ENCODE results near the gene PAQR5.
"Not testable (repeated sequence)": the region's sequence is repeated elsewhere in the genome, so short reads cannot be mapped to it uniquely, and the experiment has no call there.

Gene PAQR5

DNA sequence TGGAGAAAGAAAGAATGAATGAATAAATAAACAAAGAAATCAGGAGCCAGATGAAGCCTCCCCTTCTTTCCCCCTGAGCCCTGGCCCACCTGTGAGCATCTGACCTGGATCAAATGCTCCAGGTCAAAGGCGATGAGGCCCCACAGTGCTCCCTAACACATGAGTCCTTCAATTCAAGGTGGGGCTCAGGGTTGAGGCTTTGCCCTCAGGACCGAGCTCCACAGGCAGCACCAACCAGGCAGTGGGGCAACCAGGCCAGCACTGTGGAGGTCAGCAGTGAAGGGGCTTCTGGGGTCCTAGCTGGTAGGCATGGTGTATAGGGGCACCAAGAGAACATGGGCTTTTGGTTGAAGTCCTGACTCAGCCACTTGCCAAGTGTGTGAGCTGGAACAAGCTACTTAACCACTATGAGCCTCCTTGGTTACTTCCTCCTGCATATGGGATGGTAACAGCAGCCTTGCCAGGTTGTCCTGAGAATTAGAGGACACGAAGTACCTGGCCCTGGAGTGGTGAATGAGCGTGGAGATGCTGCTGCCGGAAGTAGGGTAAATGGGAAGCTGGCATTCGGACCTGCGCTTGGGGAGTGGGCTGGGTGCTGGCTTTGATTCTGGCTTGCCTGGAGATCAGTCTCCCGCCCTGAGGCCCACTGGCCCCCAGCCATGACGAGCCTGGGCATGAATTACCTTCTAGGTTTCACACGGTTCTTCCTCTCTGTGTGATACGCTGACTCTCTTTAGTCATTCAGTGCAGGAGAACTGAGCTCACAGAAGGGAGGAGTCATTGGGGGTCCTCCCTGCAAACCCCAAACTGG, 10.0 kb upstream of the PAQR5 start:
- no peaks in the 10 kb centered on the region for H3K9me3 Mint-ChIP-seq
- H3K4me1 Mint-ChIP-seq, result no peaks in the 10 kb centered on the region
- H3K27me3 Mint-ChIP-seq, result no peaks in the 10 kb centered on the region
- peak overlapping the region in 1 of 2 donors; percentile 23 for H3K27ac Mint-ChIP-seq
- H3K4me3 Mint-ChIP-seq, result no peak overlapping the region
- DNase-seq, result no peak
- ATAC-seq, result no peak

GRCh38 chr15:69289342-69290146, 9.2 kb upstream of the PAQR5 start:
- no peaks in the 10 kb centered on the region for H3K4me1 Mint-ChIP-seq

GRCh38 chr15:69290346-69291164, 8.2 kb upstream of the PAQR5 start:
- Mint-ChIP-seq H3K27me3 (peaks cover 7% of the 10 kb centered on the region), H3K27ac (no peak overlapping the region), H3K4me3 (no peak overlapping the region), H3K4me1 (no peaks in the 10 kb centered on the region), H3K9me3 (no peaks in the 10 kb centered on the region)
- DNase-seq, result no peak
- ATAC-seq, result no peak

More at GRCh38 chr15:69289342-69290146, 9.2 kb upstream of the PAQR5 start:
- H3K9me3 Mint-ChIP-seq, result no peaks in the 10 kb centered on the region
- peak overlapping the region in 1 of 2 donors; percentile 23 for H3K27ac Mint-ChIP-seq
- peaks cover under 1% of the 10 kb centered on the region for H3K27me3 Mint-ChIP-seq
- ATAC-seq (no peak), DNase-seq (no peak)
- no peak overlapping the region for H3K4me3 Mint-ChIP-seq

DNA sequence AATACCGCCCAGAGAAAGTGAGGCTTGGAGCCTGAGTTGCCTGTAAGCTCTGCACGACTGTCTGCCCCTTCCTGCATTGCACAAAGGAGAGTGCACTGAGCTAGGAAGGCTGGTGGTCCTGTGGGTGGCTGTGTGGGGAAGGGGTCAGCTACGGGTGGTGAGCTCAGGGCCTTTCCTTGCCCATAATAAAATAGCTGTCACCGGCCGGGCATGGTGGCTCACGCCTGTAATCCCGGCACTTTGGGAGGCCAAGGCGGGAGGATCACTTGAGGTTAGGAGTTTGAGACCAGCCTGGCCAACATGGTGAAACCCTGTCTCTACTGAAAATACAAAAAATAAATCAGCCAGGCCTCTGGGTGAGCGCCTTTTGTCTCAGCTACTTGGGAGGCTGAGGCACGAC, 7.1 kb upstream of the PAQR5 start:
- H3K4me1 Mint-ChIP-seq, ATAC-seq: not testable (repeated sequence)

GRCh38 chr15:69292826-69293420, 5.8 kb upstream of the PAQR5 start:
- no peak for DNase-seq
- no peak overlapping the region for H3K4me3 Mint-ChIP-seq
- ATAC-seq, result no peak
- H3K4me1 Mint-ChIP-seq, result no peaks in the 10 kb centered on the region
- H3K27ac Mint-ChIP-seq, result no peak overlapping the region
- no peaks in the 10 kb centered on the region for H3K9me3 Mint-ChIP-seq
- peaks cover 30% of the 10 kb centered on the region for H3K27me3 Mint-ChIP-seq

More for the DNA sequence above, 7.1 kb upstream of the PAQR5 start:
- H3K27me3 Mint-ChIP-seq, result peaks cover 18% of the 10 kb centered on the region
- H3K27ac Mint-ChIP-seq, H3K4me3 Mint-ChIP-seq, DNase-seq, H3K9me3 Mint-ChIP-seq: not testable (repeated sequence)

DNA sequence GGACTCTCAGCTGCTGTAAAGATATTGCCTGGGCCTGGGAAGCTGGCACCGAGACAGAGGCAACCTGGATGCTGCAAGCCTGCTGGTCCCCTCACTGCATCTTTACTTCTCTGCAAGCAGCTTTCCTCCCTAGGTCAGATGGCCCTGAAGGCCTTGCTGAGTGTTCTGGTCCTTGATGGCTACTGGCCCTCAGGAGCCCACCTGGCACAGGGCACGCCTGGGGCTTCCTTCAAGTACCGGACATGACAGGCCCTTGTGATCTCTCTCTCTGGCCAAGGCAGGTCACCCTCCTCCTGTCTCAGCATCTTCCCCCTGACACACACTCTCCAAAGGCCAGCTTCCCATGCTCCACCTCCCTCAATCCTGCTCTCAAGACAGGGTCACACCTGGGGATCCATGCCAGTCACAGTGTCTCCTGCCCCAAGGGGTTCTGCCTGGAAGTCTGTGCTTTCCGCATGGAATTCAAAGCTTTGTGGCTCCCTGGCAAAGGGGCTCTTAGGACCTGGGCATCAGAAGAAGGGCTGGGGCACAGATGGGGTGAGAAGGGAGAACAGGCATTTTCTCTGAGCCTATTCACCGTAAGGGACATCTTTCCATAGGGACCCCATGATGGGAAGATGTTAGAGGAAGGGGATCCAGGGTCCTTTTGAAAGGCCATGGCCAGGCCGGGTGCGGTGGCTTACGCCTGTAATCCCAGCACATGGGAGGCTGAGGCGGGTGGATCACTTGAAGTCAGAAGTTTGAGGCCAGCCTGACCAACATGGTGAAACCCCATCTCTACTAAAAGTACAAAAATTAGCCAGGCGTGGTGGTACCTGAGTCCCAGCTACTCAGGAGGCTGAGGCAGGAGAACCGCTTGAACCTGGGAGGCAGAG, 4.7 kb upstream of the PAQR5 start:
- ATAC-seq, result no peak
- H3K9me3 Mint-ChIP-seq, result no peaks in the 10 kb centered on the region
- DNase-seq, result no peak
- no peak overlapping the region for H3K27ac Mint-ChIP-seq
- H3K27me3 Mint-ChIP-seq, result peaks cover 41% of the 10 kb centered on the region
- H3K4me3 Mint-ChIP-seq, result no peak overlapping the region
- no peaks in the 10 kb centered on the region for H3K4me1 Mint-ChIP-seq

DNA sequence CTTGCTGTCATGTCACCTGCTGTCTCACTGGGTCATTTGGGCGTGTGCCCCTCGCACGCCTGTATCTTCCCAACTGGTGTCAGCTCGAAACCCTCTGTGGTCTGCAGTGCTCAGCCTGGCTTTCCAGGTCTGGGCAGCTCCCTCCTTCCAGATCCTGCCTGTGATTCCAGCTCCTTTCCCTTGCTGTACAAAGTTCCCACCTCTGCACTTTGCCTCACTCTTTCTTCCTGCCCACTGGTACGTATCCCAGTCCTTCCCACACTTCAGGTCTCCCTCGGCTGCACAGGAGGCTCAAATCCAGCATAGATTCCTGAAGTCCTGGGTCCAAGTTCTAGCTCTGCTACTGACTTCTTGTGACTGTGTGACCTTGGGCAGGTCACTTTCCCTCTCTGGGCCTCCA, 2.1 kb upstream of the PAQR5 start:
- no peak overlapping the region for H3K27ac Mint-ChIP-seq
- H3K27me3 Mint-ChIP-seq, result peaks cover 66% of the 10 kb centered on the region
- H3K4me3 Mint-ChIP-seq, result no peak overlapping the region
- peaks cover 7% of the 10 kb centered on the region for H3K4me1 Mint-ChIP-seq
- H3K9me3 Mint-ChIP-seq, result no peaks in the 10 kb centered on the region
- ATAC-seq (no peak), DNase-seq (no peak)

GRCh38 chr15:69297642-69298353, 914 bp upstream of the PAQR5 start:
- no peaks in the 10 kb centered on the region for H3K9me3 Mint-ChIP-seq
- H3K27me3 Mint-ChIP-seq, result peaks cover 78% of the 10 kb centered on the region
- H3K27ac Mint-ChIP-seq, result no peak overlapping the region
- peaks cover 7% of the 10 kb centered on the region for H3K4me1 Mint-ChIP-seq
- H3K4me3 Mint-ChIP-seq, result peak overlapping the region in 1 of 2 donors; percentile 50
- ATAC-seq, result no peak
- no peak for DNase-seq

DNA sequence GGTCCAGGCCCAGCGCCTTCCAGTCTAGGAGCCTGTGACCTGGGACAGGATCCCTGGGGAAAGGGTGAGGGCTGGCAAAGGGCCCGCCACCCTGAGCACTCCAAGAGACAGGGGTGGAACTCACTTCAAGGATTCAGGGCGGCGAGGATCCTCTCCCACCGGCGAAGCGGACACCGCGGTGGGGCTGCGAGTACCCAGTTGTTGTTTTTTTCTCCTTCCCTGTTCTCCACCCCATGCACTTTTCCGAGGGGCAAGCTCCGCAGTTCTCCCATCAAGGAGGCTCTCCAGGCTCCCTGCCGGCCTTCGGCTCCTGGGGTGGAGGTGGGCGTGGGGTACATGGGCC, 387 bp upstream of the PAQR5 start:
- ATAC-seq (no peak), DNase-seq (no peak)
- Mint-ChIP-seq H3K4me3 (peak overlapping the region in 1 of 2 donors; percentile 75), H3K9me3 (no peaks in the 10 kb centered on the region), H3K4me1 (peaks cover 7% of the 10 kb centered on the region), H3K27me3 (peaks cover 83% of the 10 kb centered on the region), H3K27ac (no peak overlapping the region)

GRCh38 chr15:69299451-69299886, 757 bp downstream of the PAQR5 start:
- H3K27ac Mint-ChIP-seq, result no peak overlapping the region
- H3K4me1 Mint-ChIP-seq, result peaks cover 7% of the 10 kb centered on the region
- H3K27me3 Mint-ChIP-seq, result peaks cover 87% of the 10 kb centered on the region
- H3K4me3 Mint-ChIP-seq, result peak overlapping the region; percentile 55 to 62
- no peak for DNase-seq
- ATAC-seq, result peak; percentile 21
- no peaks in the 10 kb centered on the region for H3K9me3 Mint-ChIP-seq

GRCh38 chr15:69299943-69300588, 1.4 kb downstream of the PAQR5 start:
- Mint-ChIP-seq H3K4me3 (no peak overlapping the region), H3K4me1 (peaks cover 7% of the 10 kb centered on the region), H3K27ac (no peak overlapping the region)

GRCh38 chr15:69301101-69301500, 2.4 kb downstream of the PAQR5 start:
- H3K27ac Mint-ChIP-seq, result peak overlapping the region in 1 of 2 donors; percentile 29
- H3K4me3 Mint-ChIP-seq, ATAC-seq, DNase-seq, H3K4me1 Mint-ChIP-seq, H3K9me3 Mint-ChIP-seq: not testable (repeated sequence)
- H3K27me3 Mint-ChIP-seq, result peaks cover 75% of the 10 kb centered on the region

More at GRCh38 chr15:69299943-69300588, 1.4 kb downstream of the PAQR5 start:
- no peaks in the 10 kb centered on the region for H3K9me3 Mint-ChIP-seq
- ATAC-seq (no peak), DNase-seq (no peak)
- H3K27me3 Mint-ChIP-seq, result peaks cover 82% of the 10 kb centered on the region

GRCh38 chr15:69302087-69302486, 3.4 kb downstream of the PAQR5 start:
- H3K27ac Mint-ChIP-seq, H3K9me3 Mint-ChIP-seq, H3K4me1 Mint-ChIP-seq, H3K4me3 Mint-ChIP-seq, ATAC-seq, DNase-seq: not testable (repeated sequence)
- H3K27me3 Mint-ChIP-seq, result peaks cover 66% of the 10 kb centered on the region
